Anterior cingulate cortex (tissue), 58 donors: ENCODE data around the gene CDC42EP1.
A peak's percentile ranks its signal among the peaks of the same experiment; 100 is the strongest.

Experiments used
- DNase-seq, 58 donors: peaks; one replicate each; lab custom pipeline; 2025; lab: John Stamatoyannopoulos, UW

The CDC42EP1 gene

DNA sequence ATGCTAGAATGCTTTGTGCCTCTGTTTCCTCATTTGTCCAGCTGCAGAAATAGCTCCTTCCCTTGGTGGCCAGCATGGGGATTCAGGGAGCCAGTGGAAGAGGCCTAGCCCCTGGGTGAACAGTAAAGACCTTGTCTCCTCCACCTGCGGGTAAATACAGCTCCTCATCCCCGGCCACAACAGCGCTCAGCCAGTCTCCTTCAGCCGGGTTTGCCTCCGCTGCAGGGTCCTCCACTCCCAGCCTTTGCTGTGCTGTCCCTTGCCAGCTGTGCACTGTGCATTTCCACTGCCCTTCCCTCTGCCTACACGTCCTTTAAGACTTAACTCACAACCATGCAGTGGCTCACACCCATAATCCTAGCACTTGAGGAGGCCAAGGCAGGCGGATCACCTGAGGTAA, 1.5 kb upstream of the CDC42EP1 start:
- DNase-seq, result no peak

DNA sequence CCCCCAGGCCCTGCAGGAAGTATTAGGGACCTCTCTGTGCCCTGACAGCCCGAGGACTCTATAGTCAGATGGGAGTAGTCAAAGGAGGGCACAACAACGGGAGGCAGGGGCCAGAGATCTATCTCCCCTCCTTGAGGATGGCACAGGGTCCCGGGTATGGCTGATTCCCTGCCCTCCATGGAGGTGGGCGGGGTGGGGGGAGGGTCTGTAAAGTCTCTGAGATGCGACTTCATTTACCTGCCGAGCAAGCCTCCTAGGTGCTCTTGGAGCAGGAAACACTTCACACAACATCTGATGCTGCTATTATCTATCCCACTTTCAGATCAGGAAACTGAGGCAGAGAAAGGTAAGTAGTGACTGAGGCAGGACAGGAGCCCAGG, 769 bp upstream of the CDC42EP1 start:
- DNase-seq, result no peak

DNA sequence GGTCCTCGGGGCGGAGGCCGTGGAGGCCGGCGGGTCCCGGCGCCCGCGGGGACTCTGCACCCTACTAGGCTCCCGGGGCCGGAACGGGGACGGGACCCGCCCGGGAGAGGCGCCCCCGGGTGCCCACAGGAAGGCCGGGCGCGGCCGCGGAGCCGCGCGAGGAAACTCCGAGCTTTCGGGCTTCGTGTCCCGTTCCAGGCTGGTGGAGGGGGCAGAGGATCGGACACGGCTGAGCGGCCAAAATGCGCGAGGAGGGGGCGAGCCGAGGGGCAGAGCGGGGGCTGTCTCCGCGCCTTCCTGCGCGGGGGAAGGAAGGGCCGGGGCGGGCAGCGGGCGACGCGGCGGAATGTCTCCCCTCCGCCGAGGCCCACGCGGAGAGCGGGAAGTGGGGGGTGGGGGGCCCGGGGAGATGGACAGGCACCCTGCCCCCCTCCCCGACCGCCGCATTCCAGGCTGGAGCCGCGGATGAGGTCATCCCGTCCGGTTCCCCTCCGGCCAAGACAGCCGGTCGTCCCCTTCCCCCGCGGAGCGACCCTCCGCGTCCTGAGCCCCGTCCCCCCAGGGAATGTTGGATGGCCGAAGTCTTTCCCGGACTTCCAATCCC, 430 bp downstream of the CDC42EP1 start:
- peak in 11 of 58 donors; percentile 27 to 66 (median 39) for DNase-seq

DNA sequence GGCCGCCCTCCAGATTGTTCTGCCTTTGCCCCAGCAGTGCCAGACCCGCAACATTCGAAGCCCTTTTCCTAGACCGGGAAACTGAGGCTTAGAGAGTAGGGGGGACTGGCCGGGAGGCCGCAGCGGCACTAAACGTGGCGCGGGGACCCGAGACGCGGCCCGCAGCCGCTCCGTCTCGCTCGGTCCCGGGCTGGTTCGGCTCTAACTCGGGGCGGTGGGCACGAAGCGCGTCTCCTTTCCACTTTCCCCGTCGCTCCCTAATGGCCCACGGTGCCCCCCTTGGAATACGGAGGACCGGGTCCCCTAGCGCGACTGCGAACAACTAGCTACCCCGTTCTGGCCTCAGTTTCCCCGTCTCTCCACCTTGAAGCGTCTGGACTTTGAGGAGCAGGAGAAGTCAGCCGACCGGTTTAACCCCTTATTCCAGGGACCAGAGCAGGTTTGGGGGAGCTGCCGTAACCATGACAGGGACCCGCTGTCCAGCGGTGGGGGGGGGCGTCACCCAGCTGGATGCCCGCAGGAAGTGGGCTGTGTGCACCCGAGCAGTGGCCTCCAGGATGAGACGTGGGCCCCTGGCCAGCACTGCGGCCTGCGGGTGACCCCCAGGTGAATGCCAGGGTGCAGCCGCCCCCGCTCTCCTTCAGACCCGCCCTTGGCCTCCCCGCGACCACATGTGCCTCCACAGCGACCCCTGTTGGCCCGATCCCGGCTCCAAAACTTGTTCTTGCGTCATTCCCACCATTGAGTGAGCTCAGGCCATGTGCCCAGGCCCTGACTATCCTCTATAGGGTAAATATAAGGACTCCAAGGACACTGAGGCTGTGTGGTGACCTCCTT, 1.1 kb downstream of the CDC42EP1 start:
- DNase-seq, result peak in 55 of 58 donors; percentile 22 to 92 (median 74)

DNA sequence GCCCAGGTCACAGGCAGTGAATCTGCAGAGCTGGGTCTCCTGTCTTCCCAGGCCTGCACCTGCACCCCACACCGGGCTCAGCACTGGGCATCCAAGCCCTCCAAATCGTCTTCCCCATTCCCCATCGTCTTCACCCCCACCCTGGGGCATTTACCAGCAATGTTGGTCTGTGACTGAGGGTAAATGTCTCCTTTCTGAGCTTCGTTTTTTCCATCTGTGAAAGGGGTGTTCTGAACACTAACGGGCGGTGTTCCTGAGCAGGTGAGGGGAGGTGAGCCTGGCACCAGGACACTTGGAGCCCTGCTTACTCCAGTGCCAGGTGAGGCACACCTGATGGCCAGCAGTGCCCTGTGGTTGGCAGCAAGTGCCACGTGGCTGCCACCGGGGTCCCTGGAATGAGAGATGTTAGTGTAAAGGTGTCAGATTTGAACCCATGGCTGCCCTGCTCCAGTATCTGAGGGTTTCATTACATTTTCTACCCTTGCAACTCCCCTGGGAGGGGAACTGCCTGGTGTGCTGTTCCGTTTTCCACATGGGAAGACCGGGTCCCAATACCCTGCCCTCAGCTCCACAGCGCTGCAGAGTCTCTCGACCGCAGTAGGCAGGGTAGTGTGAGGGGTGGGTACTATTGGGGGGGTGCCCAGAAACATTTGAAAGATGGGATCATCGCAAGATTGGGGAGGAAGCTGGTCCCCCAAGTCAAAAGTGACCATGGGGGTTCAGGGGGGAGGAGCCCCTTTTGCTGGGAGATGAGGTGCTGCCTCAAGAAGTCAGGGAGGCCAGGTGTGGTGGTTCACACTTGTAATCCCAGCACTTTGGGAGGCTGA, 2.0 kb downstream of the CDC42EP1 start:
- DNase-seq, result no peak

DNA sequence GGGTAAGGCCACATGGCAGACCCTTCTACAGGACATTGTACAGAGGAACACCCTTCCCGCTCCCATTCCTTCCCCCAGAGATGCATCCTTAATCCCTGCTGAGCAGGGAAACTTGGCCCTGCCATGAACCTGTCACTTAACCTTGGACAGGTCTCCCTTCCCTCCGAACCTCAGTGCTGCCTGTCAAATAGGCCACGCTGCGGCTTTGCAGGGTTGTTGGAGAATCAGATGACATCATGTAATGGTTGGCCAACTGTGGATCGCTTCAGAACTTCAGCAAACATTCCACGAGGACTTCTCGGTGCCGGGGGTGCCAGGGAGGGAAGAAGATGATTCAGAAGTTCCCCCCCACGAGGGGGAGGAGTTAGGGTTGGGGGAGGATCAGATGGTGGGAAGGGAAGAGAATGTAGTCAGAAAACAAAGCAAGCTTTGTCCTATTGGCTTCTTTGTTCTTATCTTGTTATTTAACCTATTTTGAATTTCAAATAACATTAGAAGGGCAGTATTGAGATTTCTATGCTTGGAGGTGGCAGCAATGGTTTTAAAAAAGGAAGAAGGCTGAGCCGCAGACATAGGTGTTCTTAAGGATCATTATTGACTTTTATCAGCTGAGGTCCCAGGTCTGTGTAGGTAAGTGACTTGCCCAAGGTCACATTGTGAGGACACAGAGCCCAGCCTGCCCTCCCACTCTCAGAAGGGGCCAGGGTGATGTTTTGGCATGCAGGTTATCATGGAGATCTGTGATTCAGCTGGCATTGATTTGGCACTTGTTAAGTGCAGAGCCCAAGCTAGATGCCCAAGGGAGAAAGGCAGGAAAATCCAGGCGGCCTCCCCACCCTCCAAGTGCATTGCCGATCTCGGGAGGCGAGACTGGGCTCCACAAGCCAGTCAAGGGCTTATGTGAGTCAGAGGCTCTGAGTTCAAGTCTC, 3.1 kb downstream of the CDC42EP1 start:
- peak in 50 of 58 donors; percentile 29 to 94 (median 74) for DNase-seq

DNA sequence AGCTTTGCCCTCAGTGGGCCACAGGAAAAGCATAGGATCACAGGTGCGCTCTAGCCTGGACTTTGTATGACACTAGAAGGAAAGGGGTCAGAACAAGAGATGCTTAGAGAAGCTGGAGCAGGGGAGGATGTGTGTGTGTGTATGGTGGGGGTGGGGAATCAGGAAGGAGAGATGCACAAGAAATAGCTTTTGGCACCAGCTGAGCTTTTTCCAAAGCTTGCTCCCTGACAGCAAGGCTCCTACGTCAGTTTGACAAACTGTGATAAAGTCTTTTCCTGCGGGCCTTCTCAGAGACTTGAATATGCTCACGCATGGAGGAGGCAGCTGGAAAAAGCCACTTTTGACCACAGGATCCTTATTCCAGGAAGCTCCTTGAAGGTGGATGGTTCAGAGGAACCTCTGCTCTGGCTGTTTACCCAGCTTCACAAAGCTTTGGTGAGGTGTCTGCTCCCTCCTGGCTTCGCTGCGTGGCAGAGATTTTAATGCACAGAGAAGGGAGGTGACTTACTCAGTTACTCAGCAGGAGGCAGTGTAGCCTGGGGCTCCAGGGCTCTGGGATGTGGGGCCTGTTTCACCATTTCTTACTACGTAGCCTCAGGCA, 3.9 kb downstream of the CDC42EP1 start:
- peak in 2 of 58 donors; percentile 53 to 54 for DNase-seq

DNA sequence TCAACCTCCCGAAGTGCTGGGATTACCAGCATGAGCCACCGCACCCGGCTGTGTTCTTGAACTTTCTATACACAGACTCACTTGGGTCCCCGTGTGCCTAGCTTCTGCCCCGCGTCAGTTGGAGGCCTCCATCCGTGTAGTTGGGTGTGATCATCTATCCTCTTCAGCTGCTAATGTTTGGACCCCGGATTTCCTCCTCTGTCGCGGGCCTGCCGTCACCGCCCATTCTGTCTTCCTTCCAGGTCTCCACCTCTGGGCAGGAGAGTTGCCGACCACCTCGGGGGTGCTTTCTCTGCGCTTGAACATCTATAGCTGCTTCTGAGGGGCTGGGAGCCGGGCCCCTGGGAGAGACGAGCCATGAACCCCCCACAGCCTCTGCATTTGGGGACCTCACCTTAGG, 5.5 kb downstream of the CDC42EP1 start:
- no peak for DNase-seq

DNA sequence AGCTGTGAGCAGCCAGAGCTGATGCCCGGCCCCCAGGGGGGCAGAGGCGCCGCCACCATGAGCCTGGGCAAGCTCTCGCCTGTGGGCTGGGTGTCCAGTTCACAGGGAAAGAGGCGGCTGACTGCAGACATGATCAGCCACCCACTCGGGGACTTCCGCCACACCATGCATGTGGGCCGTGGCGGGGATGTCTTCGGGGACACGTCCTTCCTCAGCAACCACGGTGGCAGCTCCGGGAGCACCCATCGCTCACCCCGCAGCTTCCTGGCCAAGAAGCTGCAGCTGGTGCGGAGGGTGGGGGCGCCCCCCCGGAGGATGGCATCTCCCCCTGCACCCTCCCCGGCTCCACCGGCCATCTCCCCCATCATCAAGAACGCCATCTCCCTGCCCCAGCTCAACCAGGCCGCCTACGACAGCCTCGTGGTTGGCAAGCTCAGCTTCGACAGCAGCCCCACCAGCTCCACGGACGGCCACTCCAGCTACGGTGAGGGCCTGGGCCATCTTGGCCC, 6.1 kb downstream of the CDC42EP1 start:
- DNase-seq, result peak in 18 of 58 donors; percentile 24 to 70 (median 44)

DNA sequence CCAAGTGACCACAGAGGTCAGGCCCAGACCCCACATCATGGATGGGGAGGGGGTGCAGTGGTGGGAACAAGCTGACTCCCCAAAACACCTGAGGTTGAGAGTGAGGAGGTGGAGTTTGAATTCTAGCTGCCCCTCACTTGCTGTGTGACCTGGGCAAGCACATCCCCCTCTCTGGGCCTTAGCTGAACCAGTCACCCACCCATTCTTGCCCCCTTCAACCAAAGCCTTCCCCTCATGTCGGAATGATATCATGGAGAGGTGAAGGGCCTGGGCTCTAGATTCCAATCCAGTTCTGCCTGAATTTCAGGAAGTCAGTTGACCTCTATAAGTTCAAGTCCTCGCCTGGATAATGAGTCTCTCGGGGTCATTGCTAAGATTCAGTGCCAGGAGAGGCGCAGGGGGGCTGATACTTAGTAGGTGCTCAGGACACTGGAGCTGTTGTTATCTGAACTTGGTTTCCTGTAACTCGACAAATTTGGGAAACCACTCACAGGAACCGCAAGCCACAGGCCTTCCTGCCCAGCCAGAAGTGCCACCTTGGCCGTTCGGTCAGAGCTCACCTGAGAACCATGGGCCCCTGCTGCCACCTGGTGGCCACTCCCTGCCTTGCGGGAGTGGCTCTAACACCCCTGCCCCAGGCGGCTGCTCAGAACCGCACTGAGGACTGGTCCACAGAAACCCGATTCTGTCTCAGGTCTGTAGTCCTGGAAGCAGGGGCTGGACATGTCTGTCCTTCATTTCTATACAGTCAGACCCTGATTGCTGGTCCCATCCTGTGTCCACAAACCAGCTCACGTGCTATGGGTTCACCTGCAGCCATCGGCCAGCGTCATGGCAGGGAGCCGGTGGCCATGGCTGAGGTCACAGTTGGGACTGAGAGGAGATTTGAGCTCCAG, 6.9 kb downstream of the CDC42EP1 start:
- peak in 53 of 58 donors; percentile 9 to 83 (median 55) for DNase-seq

DNA sequence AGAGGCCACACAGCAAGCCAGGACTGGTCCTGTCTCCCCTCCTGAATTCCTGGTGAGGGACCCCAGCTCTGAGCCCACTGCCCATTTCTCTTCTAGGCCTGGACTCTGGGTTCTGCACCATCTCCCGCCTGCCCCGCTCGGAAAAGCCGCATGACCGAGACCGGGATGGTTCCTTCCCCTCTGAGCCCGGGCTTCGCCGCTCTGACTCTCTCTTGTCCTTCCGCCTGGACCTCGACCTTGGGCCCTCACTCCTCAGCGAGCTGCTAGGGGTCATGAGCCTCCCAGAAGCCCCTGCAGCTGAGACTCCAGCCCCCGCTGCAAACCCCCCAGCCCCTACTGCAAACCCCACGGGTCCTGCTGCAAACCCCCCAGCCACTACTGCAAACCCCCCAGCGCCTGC, 7.7 kb downstream of the CDC42EP1 start:
- DNase-seq, result no peak

DNA sequence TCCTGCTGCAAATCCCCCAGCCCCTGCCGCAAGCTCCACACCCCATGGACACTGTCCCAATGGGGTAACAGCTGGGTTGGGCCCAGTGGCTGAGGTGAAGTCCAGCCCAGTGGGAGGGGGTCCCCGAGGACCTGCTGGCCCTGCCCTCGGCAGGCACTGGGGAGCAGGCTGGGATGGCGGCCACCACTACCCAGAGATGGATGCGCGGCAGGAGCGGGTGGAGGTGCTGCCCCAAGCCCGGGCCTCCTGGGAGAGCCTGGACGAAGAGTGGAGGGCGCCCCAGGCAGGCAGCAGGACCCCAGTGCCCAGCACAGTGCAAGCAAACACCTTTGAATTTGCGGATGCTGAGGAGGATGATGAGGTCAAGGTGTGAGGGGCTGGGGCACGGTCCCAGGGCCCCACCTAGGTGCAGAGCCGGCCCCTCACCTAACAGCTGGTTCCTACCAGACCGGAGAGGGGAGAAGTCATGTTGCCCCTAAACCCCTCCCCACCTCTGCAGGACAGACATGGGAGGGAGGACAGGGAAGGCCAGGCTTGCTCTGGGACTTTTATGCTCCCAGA, 8.2 kb downstream of the CDC42EP1 start:
- DNase-seq, result peak in 1 of 58 donors; percentile 51

DNA sequence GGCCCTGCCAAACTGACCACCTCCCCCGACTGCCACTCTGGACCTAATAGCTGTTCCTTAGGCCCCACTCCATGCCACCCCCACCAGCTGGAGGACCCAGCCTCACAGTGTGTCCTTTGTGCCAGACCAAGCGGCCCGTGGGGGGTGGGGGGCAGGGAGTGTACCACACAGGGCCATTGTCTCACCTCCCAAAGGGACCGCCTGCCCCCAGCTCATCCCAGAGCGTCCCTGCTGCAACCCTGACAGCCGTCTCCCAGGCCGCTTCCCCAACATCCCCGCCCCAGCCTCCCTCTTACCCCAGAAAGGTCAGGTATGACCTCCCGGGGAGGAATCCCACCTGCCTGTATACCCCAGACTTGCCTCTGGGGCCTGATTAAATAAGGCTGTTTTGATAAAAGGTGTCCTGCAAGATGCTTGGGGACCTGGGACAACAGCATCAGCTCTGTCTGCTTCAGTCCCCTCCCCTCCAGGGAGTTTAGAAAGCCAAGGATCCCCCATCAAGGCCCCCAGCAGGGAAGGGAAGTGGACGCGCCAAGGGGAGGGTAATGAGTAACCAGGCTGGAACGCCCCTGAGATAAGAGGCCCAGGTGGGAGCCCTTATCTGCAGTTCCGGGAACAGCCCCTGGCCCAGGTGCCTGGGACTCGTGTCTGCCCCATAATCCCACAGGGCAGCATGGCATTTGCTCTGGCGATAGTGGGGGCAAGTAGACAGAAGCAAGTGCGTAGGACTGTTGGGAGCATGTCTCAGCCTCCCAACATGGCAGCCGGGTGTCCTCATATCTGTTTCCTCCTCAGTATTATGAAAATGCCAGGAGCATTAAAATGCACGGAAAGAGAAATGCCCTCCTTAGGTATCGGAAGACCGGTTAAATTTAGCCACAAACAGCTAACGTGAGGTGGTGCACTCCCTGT, 9.0 kb downstream of the CDC42EP1 start:
- DNase-seq, result peak in 48 of 58 donors; percentile 32 to 92 (median 73)

DNA sequence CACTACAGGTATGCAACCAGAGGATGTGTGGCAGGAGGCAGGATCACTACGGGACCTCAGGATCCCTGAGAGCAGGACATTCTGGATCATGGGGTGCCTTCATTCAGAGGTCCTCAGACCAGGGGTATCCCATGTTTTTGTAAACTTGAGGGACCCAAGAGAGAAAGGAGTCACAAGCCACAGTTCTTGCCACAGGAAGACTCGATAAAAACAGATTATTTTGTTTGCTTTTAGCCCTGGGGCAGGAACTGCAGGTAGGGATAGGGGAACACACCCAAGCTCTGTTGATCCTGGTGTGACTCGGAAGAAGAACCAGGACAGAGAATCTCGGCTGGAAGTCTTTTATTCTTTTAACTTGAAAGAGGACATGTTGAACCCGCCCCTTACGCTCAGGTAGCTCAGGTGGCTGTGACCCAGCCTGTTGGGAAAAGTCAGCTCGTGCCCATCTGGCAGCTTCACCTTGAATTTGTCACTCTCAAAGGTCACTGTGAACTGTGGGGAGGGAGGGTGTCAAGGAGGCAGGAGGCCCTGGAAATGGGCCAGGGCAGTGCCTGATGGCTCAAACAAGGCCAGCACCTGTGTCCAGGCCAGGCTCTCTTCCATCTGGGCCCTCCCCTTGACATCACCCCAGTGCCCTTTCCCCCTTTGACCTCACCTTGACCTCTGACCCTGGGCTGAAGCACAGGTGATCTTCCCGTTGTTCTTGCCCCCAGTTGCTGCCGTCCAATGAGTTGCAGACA, 9.8 kb downstream of the CDC42EP1 start:
- peak in 1 of 58 donors; percentile 42 for DNase-seq

DNA sequence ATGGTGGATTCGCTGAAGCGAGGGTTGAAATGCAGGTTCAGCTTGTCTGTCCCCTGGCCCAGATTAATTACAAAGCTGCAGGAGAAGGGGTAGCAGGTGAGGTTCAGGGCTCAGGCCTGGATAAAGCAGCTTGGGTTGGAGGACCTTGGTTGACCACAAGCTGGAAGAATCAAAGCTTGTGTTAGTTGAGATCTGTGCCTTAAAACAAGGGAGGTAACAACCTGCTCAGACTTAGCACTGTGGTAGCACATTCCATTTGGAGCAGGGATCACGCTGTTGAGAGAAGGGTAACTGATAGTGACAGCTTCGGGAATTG, 10.3 kb downstream of the CDC42EP1 start:
- no peak for DNase-seq

DNA sequence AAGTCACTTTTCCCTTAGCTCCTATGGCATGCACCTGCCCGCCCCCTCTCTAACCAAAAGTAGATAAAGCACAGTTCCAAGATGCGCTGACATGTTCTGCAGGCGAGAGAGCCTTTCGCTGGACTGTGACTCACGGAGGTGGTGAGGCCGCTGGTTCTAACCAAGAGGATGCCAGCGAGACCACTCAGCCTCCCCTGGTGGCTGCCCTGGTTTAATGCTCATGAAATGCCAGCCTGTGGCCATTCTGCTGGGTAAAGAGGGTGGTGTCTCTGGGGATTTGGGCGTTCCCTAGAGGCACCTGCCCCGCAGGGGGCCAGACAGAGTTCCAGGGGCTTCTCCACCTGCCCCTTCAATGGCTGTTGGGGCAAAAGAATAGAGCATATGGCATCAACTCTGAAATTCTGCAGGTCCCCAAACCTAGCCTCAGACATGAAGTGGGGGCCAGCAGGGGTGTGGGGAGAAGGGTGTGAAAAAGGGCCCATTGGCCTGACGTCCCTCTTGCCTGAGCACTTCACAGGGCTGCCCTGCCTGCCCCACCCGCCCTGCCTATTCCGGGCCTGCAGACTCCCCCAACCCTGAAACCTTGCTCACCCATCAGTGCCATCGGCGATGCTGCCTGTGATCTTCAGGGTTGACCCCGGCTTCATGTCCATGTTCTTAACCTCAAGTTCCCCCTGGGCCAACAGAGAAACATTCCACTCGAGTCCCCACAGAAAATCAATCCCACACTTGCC, 11.1 kb downstream of the CDC42EP1 start:
- no peak for DNase-seq
